IMR-90 (cell line): ENCODE data around the gene DGKH. TPM values are rescaled to one million over a fixed set of nuclear protein-coding genes. Genes with fewer than 3 reads are reported as not detected.

Experiments
- ATAC-seq: fragments of 200-7000 bp; cut with Tn5 transposase; 2 replicates; pipeline ENCODE4 v1.9.1; 2020; ENCODE audit warnings: low read depth, mild to moderate bottlenecking, moderate library complexity
- BruUV-seq: library from RNA; stranded (reverse); fragments of 400-500 nt; replicated peaks from 2 replicates; lab custom pipeline; 2021; lab: Mats Ljungman, UMichigan
- CTCF ChIA-PET: fragments of 300-600 bp; formaldehyde crosslinking; extraction: SDS; loops from one replicate; lab custom pipeline; 2021; ENCODE audit warnings: antibody characterized with exemption; lab: Yijun Ruan, JAX
- POLR2A ChIA-PET: fragments of 300-600 bp; sonication (Branson Sonifier 250); formaldehyde crosslinking; loops from one replicate; lab custom pipeline; 2022; ENCODE audit warnings: antibody characterized with exemption; ENCODE audit not compliant: unreplicated experiment; lab: Charles Lee
- DNase-seq: peaks from one replicate; pipeline ENCODE4 v3.0.0; 2013
- H2AFZ ChIP-seq: replicated peaks from 2 replicates; pipeline ENCODE3; 2013; ENCODE audit warnings: low read length, mild to moderate bottlenecking; ENCODE audit not compliant: poor library complexity
- H2AK5ac ChIP-seq: 2 replicates; pipeline ENCODE4 v1.6.1; 2013; ENCODE audit warnings: low read depth, low read length, inconsistent platforms
- H2AK9ac ChIP-seq: replicated peaks from 2 replicates; pipeline ENCODE3; 2013; ENCODE audit warnings: mild to moderate bottlenecking, low read depth, low read length, moderate library complexity; ENCODE audit not compliant: poor library complexity
- H2BK120ac ChIP-seq: 2 replicates; pipeline ENCODE4 v1.6.1; 2013; ENCODE audit warnings: low read depth, low read length, inconsistent platforms
- H2BK15ac ChIP-seq: 3 replicates; pipeline ENCODE4 v1.6.1; 2013; ENCODE audit warnings: low read depth, low read length, inconsistent platforms
- H2BK20ac ChIP-seq: 2 replicates; pipeline ENCODE4 v1.6.1; 2013; ENCODE audit warnings: low read depth, mild to moderate bottlenecking, inconsistent platforms, low read length, moderate library complexity
- H2BK5ac ChIP-seq: 2 replicates; pipeline ENCODE4 v1.6.1; 2013; ENCODE audit warnings: mild to moderate bottlenecking, low read depth, low read length, inconsistent platforms; ENCODE audit not compliant: poor library complexity, severe bottlenecking
- H3K14ac ChIP-seq: replicated peaks from 2 replicates; pipeline ENCODE4 v1.6.1; 2013; ENCODE audit warnings: low read depth, low read length, inconsistent platforms
- H3K18ac ChIP-seq: 2 replicates; pipeline ENCODE4 v1.6.1; 2013; ENCODE audit warnings: low read depth, low read length, control low read depth
- H3K23ac ChIP-seq: 2 replicates; pipeline ENCODE4 v1.6.1; 2013; ENCODE audit warnings: low read depth, low read length, inconsistent platforms
- H3K27ac ChIP-seq: 2 replicates; pipeline ENCODE4 v1.5.1; 2013; ENCODE audit warnings: mild to moderate bottlenecking, control low read depth, low read length; ENCODE audit not compliant: insufficient read depth
- H3K27me3 ChIP-seq: 2 replicates; pipeline ENCODE4 v1.6.1; 2013; ENCODE audit warnings: low read length; ENCODE audit not compliant: control insufficient read depth, insufficient read depth
- H3K36me3 ChIP-seq: 2 replicates; pipeline ENCODE4 v1.6.1; 2013; ENCODE audit warnings: low read length, mixed read lengths; ENCODE audit not compliant: control insufficient read depth, insufficient read depth
- H3K4ac ChIP-seq: 2 replicates; pipeline ENCODE4 v1.6.1; 2013; ENCODE audit warnings: low read depth, low read length, inconsistent platforms
- H3K4me1 ChIP-seq: 2 replicates; pipeline ENCODE4 v1.6.1; 2013; ENCODE audit warnings: low read length, mixed read lengths; ENCODE audit not compliant: control insufficient read depth, insufficient read depth
- H3K4me2 ChIP-seq: 2 replicates; pipeline ENCODE4 v1.6.1; 2013; ENCODE audit warnings: low read depth, mild to moderate bottlenecking, control low read depth, low read length, moderate library complexity
- H3K4me3 ChIP-seq: 2 replicates; pipeline ENCODE4 v1.5.1; 2013; ENCODE audit warnings: low read depth, mild to moderate bottlenecking, control low read depth, low read length, moderate library complexity; ENCODE audit not compliant: insufficient read depth
- H3K56ac ChIP-seq: 2 replicates; pipeline ENCODE4 v1.6.1; 2013; ENCODE audit warnings: low read length, inconsistent platforms; ENCODE audit not compliant: insufficient read depth; ENCODE audit errors: extremely low read depth
- H3K79me1 ChIP-seq, 2 experiments: 2 replicates each; pipeline ENCODE4 v1.6.1; 2013; ENCODE audit warnings: low read length in 2 of 2, inconsistent platforms in 1 of 2, low read depth in 1 of 2
- H3K9ac ChIP-seq: 2 replicates; pipeline ENCODE4 v1.6.1; 2013; ENCODE audit warnings: low read depth, low read length, control low read depth
- H3K9me1 ChIP-seq: 2 replicates; pipeline ENCODE4 v1.6.1; 2013; ENCODE audit warnings: low read length, inconsistent platforms; ENCODE audit not compliant: insufficient read depth
- H3K9me3 ChIP-seq: 2 replicates; pipeline ENCODE4 v1.6.1; 2013; ENCODE audit warnings: low read length; ENCODE audit not compliant: control insufficient read depth, insufficient read depth
- H4K20me1 ChIP-seq: 2 replicates; pipeline ENCODE4 v1.6.1; 2013; ENCODE audit warnings: low read length, inconsistent platforms; ENCODE audit not compliant: insufficient read depth
- H4K5ac ChIP-seq: 2 replicates; pipeline ENCODE4 v1.6.1; 2013; ENCODE audit warnings: mild to moderate bottlenecking, low read depth, low read length, control low read depth
- H4K8ac ChIP-seq, 2 experiments: 2 replicates each; pipeline ENCODE4 v1.6.1; 2013; ENCODE audit warnings: low read depth in 2 of 2, low read length in 2 of 2, control low read depth in 1 of 2, inconsistent platforms in 1 of 2
- H4K91ac ChIP-seq: 2 replicates; pipeline ENCODE4 v1.6.1; 2013; ENCODE audit warnings: low read depth, low read length, inconsistent platforms; ENCODE audit not compliant: insufficient read depth
- BHLHE40 ChIP-seq: fragments of 150-350 bp; IDR thresholded peaks from 2 replicates; pipeline ENCODE4 v1.6.1; 2016; ENCODE audit warnings: mild to moderate bottlenecking, low read depth, low read length
- CEBPB ChIP-seq: IDR thresholded peaks from 2 replicates; pipeline ENCODE4 v1.6.1; 2012; ENCODE audit warnings: low read depth, low read length, improper control_type of control experiment
- CHD1 ChIP-seq: IDR thresholded peaks from 2 replicates; pipeline ENCODE4 v1.6.1; 2012; ENCODE audit warnings: low read depth, low read length, improper control_type of control experiment
- CTCF ChIP-seq: conservative IDR thresholded peaks from 2 replicates; pipeline ENCODE4 v1.5.1; 2012; ENCODE audit warnings: mild to moderate bottlenecking, low read depth, low read length, improper control_type of control experiment
- ELK1 ChIP-seq: fragments of 150-350 bp; IDR thresholded peaks from 2 replicates; pipeline ENCODE4 v1.6.1; 2016; ENCODE audit warnings: low read depth, mild to moderate bottlenecking, low read length, moderate library complexity, borderline replicate concordance
- FOS ChIP-seq: fragments of 150-350 bp; IDR thresholded peaks from 2 replicates; pipeline ENCODE4 v1.6.1; 2016; ENCODE audit warnings: low read depth, low read length
- MAFK ChIP-seq: IDR thresholded peaks from 2 replicates; pipeline ENCODE4 v1.6.1; 2012; ENCODE audit warnings: low read depth, low read length, improper control_type of control experiment
- MAZ ChIP-seq: IDR thresholded peaks from 2 replicates; pipeline ENCODE4 v1.6.1; 2012; ENCODE audit warnings: low read depth, mild to moderate bottlenecking, low read length, improper control_type of control experiment, moderate library complexity, borderline replicate concordance
- MXI1 ChIP-seq: IDR thresholded peaks from 2 replicates; pipeline ENCODE4 v1.6.1; 2012; ENCODE audit warnings: low read depth, mild to moderate bottlenecking, low read length, moderate library complexity, borderline replicate concordance
- NFE2L2 ChIP-seq: fragments of 150-350 bp; IDR thresholded peaks from 2 replicates; pipeline ENCODE4 v1.6.1; 2016; ENCODE audit warnings: low read depth, mild to moderate bottlenecking, low read length
- POLR2A ChIP-seq: IDR thresholded peaks from 2 replicates; pipeline ENCODE4 v1.6.1; 2012; ENCODE audit warnings: mild to moderate bottlenecking, low read depth, low read length
- RAD21 ChIP-seq: IDR thresholded peaks from 2 replicates; pipeline ENCODE4 v1.6.1; 2012; ENCODE audit warnings: low read length, improper control_type of control experiment
- RCOR1 ChIP-seq: IDR thresholded peaks from 2 replicates; pipeline ENCODE4 v1.6.1; 2012; ENCODE audit warnings: mild to moderate bottlenecking, low read length, improper control_type of control experiment; ENCODE audit not compliant: insufficient replicate concordance
- RFX5 ChIP-seq: IDR thresholded peaks from 2 replicates; pipeline ENCODE4 v1.8.0; 2012; ENCODE audit warnings: low read depth, mild to moderate bottlenecking, low read length, moderate library complexity
- SMC3 ChIP-seq: fragments of 150-350 bp; IDR thresholded peaks from 2 replicates; pipeline ENCODE4 v1.6.1; 2016; ENCODE audit warnings: low read depth, mild to moderate bottlenecking, antibody characterized with exemption, low read length, moderate library complexity
- USF2 ChIP-seq: fragments of 150-350 bp; IDR thresholded peaks from 2 replicates; pipeline ENCODE4 v1.6.1; 2017; ENCODE audit warnings: mild to moderate bottlenecking, antibody characterized with exemption, low read length, low read depth
- WGBS, 2 experiments: methylation state at CpG; one replicate each; pipeline versions ENCODE4 v1.1.5 to v1.1.7; 2013; ENCODE audit warnings: missing lambda C conversion rate in 2 of 2; ENCODE audit not compliant: insufficient read length in 1 of 2; ENCODE audit errors: extremely low coverage in 2 of 2; 5-methylcytosine and 5-hydroxymethylcytosine counted together
- dilution Hi-C: fragments of 300-500 bp; cut with HindIII; formaldehyde crosslinking; loops from one replicate; pipeline ENCODE4 v1.14.3; 2018; ENCODE audit warnings: low sequenced_read_pairs; ENCODE audit not compliant: unreplicated experiment
- in situ Hi-C: fragments of 300-500 bp; cut with MboI; formaldehyde crosslinking; loops from 3 replicates; pipeline ENCODE4 v1.14.3; 2019; ENCODE audit warnings: low sequenced_read_pairs, inconsistent platforms, mixed read lengths
- intact Hi-C: fragments of 100-400 bp; cut with micrococcal nuclease; formaldehyde crosslinking; loops from 2 replicates; pipeline ENCODE4 v1.10.0; 2022
- polyA plus RNA-seq, 3 experiments: library from polyadenylated mRNA; depleted of rRNA; stranded (reverse); fragments of >200 nt; gene quantifications; 2 replicates each; pipeline ENCODE4 v1.2.3, GENCODE V29; 2012; ENCODE audit warnings: low replicate concordance in 1 of 3
- total RNA-seq: library from RNA; depleted of rRNA; stranded (reverse); fragments of >200 nt; gene quantifications from 2 replicates; pipeline ENCODE4 v1.2.3, GENCODE V29; 2012

The DGKH gene
- total and polyA plus RNA-seq, 2 of the 4 experiments (the other 2 are of a cell fraction), result 2.0 to 13.4 TPM

GRCh38 chr13:42011601-42012350, 36.7 kb upstream of the DGKH start:
- H3K4me3 ChIP-seq, result no peak overlapping the region
- dilution Hi-C loops (no loop called here), intact Hi-C loops (no loop called here), in situ Hi-C loops (no loop called here)
- H3K36me3 ChIP-seq, result no peaks in the 10 kb centered on the region
- no peak overlapping the region for H4K8ac ChIP-seq
- no peaks in the 10 kb centered on the region for H3K9me3 ChIP-seq
- TF ChIP-seq MXI1 (no peak), MAFK (no peak), BHLHE40 (no peak), MAZ (no peak), CHD1 (no peak), SMC3 (no peak), CEBPB (no peak), NFE2L2 (no peak), ELK1 (no peak), RAD21 (no peak), FOS (no peak), POLR2A (no peak), CTCF (no peak), USF2 (no peak), RCOR1 (no peak), RFX5 (no peak)
- H3K4me2 ChIP-seq, result no peak overlapping the region
- H3K79me1 ChIP-seq, result no peaks in the 10 kb centered on the region
- H3K23ac ChIP-seq, result no peak overlapping the region
- no peaks in the 10 kb centered on the region for H3K27me3 ChIP-seq
- H3K9ac ChIP-seq, result no peak overlapping the region
- H4K91ac ChIP-seq, result no peak overlapping the region
- H4K5ac ChIP-seq, result no peak overlapping the region
- H3K56ac ChIP-seq, result no peak overlapping the region
- no peak overlapping the region for H2BK120ac ChIP-seq
- ATAC-seq, result no peak
- H3K18ac ChIP-seq, result no peak overlapping the region
- H3K4me1 ChIP-seq, result no peaks in the 10 kb centered on the region
- H2BK5ac ChIP-seq, result no peak overlapping the region
- 86% methylated on average over 5 of the region's 16 CpGs; no CpG with 5 or more reads in 1 of the 2 experiments for whole genome bisulfite sequencing, 2 experiments
- ChIA-PET POLR2A (no interaction called here), CTCF (no interaction called here)
- peak overlapping the region; percentile 0 for H2AFZ ChIP-seq
- peak overlapping the region; percentile 26 for H2AK9ac ChIP-seq
- H2BK20ac ChIP-seq, result no peak overlapping the region
- no peak overlapping the region for H2BK15ac ChIP-seq
- H4K20me1 ChIP-seq, result no peaks in the 10 kb centered on the region
- H3K4ac ChIP-seq, result no peak overlapping the region
- no peaks in the 10 kb centered on the region for H3K9me1 ChIP-seq
- no peak overlapping the region for H3K27ac ChIP-seq
- no peak for DNase-seq
- H2AK5ac ChIP-seq, result no peak overlapping the region
- BruUV-seq, result no TSS peak
- H3K14ac ChIP-seq, result no peak overlapping the region
